Skin epidermis (tissue), 12 donors: ENCODE results near the gene RAPGEF5.

ENCODE experiments used
- H3K27ac ChIP-seq, 21 experiments: fragments of 200-600 bp; sonication (generic) in 11 of 21; one replicate each; pipeline ENCODE4 v1.5.0; 2020; ENCODE audit warnings: mild to moderate bottlenecking in 3 of 21, inconsistent platforms in 2 of 21, moderate library complexity in 2 of 21
- H3K4me3 ChIP-seq, 7 experiments: fragments of 200-600 bp; sonication (generic) in 2 of 7; one replicate each; pipeline ENCODE4 v1.5.0; 2020; ENCODE audit warnings: inconsistent platforms in 2 of 7, mild to moderate bottlenecking in 2 of 7, moderate library complexity in 1 of 7

RAPGEF5 gene

DNA sequence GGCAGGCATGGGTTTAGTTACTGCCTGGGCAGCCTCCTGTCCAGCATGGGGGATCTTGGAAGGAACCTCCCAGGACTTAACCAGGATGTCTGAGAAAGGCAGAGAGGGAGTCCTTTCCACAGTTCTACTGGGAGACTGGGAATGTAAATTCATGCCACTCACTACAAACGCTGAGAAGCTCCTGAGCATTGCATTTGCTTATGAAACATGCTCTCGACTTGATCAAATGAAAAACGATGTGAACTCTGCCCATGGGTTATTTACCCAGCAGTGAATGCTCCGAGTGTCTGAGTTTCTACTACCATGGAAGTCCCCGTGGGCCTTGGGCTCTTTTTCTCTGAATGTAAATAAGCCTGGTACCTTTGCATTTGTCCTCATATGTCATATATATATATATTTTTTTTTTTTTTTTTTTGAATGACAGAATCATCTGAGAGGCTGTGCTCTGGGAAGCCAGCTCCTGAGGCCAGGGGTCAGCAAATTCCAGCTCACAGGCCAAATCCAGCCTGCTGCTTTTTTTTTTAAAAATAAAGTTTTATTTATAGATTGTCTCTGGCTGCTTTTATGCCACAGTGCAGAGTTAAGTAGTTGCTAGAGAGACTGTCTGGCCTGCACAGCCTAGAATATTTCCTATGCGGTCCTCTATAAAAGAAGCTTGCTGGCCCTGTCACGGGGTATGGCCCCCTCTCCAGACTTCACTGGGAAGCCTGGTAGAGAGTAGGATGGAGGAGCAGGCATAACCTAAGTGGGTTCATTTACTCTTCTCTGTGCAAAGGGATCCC lies 21.4 kb upstream of the RAPGEF5 start:
- Histone ChIP-seq H3K27ac (no peak overlapping the region), H3K4me3 (no peak overlapping the region)

DNA sequence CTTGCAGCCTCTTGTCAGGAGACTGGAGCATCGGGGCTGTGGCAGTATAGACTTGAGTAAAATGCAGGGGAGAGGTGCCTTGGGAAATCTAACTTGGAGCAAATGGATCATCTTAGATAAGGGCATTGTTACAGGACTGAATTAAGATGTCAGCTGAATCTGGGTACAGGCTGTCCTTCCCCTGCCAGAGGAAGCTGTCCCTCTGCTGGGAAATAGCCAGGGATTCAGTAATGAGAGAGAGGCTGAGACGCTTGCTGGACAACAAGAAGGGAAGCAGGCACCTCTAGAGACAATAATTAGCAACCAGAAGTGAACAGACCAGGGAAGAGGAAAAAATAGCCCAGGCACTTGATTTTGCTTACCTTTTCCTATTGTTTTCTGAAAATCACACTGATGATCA lies 20.7 kb upstream of the RAPGEF5 start:
- no peak overlapping the region for H3K4me3 ChIP-seq
- H3K27ac ChIP-seq: no peak overlapping the region

DNA sequence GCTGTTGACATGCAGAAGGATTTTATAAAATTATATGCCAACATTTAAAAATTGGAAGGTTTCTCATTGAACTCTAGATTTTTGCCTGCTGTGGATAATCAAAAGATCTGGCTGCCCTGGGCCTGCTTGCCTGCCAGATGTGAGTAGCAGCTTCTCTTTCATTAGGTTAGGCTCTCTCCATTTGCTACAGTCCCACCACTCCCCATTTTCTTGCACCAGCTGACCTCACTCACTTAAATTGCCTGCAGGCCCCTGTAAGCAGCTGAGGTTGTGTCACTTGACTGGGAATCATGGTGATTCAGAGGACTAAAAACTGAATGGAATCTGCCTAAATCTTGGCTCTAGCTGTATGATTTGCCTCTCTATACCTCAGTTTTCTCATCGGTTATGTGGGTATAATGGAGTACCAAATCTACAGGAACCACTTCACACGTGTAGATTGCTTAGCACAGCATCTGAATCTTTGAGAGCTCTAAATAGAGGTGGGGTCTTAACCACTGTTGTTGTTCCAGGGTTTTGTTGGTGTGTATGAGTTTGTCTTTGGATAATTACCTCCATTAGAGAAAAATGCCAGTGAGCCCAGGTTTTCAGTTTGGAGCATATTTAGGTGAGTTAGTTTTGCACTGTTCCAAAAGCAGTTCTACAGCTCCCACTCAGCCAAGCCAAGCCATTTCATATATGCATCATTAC lies 18.6 kb upstream of the RAPGEF5 start:
- no peak overlapping the region for H3K27ac ChIP-seq

DNA sequence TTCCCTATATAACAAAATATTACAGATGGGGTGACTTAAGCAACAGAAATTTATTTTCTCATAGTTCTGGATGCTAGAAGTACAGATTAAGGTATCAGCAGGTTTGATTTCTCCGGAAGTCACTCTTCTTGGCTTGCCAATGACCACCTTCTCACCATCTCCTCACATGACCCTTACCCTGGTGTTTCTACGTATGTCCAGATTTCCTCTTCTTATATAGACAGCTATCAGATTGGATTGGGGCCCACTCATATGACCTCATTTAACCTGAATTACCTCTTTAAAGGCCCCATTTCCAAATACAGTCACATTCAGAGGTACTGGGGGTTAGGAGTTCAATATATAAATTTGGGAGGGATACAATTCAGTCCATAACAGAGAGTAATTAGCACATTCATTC lies 17.0 kb upstream of the RAPGEF5 start:
- H3K27ac ChIP-seq: no peak overlapping the region
- no peak overlapping the region for H3K4me3 ChIP-seq

More for the DNA sequence above, 18.6 kb upstream of the RAPGEF5 start:
- no peak overlapping the region for H3K4me3 ChIP-seq

DNA sequence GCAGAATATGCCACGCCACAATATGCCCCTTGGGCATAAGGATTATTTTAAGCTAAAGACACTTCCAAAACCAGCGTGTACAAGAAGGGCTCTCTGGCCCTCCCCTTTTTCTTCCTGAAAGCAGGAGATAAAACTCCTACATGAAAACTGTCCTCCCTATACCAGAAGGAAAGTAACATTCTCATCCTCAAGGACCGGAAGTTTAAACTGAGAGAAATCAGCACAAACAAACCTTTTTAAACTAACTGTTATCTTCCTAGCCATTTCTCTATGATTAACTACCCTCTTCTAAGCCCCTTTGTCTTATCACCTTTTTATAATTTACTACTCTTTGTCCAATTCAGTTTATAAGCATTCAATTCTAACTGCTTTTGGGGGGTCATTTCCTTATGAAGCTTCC lies 16.4 kb upstream of the RAPGEF5 start:
- H3K4me3 ChIP-seq: no peak overlapping the region
- no peak overlapping the region for H3K27ac ChIP-seq

DNA sequence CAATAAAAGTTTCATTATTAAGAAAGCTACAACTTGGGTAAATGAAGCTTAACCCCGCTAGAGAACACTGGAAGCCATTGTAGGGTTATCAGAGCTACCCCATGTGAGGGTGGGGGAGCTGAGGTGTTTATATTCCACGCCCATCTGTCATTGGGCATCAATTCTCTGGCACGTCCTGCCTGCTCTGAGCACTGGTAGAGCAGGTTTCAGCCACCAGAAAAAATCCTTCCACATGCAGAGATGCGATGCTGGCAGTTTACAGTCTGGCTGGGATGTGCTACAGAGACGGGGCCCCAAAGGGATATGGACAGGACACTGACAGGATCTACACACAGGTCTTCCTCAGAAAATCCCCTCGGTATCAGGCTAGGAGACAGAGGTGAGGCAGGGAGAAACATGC lies 15.9 kb upstream of the RAPGEF5 start:
- H3K27ac ChIP-seq: no peak overlapping the region

DNA sequence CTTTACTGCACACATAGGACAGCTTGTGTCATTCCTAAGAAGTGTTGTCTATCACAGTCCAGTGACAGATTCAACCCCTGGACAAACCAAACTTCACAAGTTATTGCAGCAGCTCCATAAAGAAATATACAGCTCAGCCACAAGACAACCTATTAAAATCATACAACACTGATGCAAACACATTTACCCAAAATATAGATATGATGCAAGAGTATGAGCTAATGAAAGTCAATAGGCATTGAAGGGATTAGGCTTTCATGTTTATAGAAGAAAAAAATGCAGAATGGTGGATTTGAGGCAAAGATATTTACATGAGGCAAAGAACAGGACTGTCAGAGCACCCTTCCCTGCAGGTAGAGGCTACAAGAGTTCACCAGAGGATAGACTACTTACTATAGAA lies 14.9 kb upstream of the RAPGEF5 start:
- Histone ChIP-seq H3K4me3 (no peak overlapping the region), H3K27ac (no peak overlapping the region)

More for the DNA sequence above, 15.9 kb upstream of the RAPGEF5 start:
- H3K4me3 ChIP-seq: no peak overlapping the region

DNA sequence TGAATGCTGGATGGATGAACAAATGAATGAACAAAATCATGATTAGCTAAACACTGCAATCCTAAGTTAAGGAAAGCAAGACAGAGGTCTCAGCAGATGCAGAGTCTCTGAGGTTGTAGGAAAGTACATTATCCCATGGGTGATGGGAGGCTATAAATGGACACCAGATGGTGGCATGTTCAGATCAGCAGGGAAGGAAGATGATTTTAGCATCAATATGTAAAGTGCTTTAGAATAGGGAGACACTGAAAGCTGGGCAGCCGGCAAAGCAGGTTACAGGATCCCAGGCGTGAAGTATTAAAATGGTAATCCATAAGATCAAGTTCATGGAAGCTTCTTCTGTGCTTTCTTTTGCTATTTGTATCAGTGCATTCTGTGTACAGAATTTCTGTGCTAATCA lies 7.9 kb upstream of the RAPGEF5 start:
- no peak overlapping the region for H3K27ac ChIP-seq

DNA sequence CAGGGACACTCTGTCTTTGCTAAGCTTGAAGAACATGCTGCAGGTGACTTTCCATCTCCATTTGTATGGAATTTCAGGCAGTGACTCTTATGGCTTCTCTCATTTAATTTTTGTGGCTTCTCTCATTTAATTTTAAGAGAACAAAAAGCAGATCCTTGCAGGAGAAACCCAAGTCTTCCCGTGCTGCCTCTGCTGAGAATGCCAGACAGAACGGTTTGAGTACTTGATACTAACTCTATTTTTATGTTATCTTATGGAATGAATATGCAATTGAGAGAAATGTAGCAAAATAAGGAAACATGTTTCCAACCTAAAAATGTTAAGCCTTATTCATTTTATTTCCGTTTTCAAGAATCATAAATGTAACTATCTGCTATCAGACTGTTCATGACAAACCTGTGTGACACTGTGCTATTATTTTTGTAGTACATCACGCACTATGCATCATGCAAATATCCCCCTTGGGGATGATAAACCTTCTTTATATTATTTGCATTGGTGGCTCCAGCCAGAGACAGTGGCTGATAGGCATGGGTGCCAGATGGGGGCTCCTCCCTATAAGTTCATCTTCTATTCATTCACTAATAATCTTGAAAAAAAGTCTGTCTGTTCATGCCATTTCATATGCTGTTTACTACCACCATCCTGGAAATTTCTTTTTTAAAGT lies 6.9 kb upstream of the RAPGEF5 start:
- Histone ChIP-seq H3K27ac (no peak overlapping the region), H3K4me3 (no peak overlapping the region)

More for the DNA sequence above, 7.9 kb upstream of the RAPGEF5 start:
- no peak overlapping the region for H3K4me3 ChIP-seq

DNA sequence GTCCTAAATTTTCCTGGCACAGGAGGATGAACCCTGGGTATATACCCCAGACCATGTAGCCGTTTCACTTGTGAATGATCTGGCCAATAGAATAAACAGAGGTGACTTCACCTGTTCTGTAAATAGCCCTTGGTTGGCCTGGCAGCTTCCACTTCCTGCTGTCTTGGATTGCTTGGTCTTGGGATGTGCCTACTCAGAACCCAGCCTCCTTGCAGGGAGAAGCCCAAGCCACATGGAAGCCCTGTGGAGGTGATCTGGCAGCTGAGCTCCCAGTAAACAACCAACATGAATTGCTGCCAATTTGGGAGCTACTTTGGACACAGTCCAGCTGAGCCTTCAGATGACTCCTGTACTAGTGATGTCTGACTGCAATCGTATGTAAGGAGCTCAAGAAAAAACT lies 4.8 kb upstream of the RAPGEF5 start:
- H3K27ac ChIP-seq: no peak overlapping the region
- no peak overlapping the region for H3K4me3 ChIP-seq

DNA sequence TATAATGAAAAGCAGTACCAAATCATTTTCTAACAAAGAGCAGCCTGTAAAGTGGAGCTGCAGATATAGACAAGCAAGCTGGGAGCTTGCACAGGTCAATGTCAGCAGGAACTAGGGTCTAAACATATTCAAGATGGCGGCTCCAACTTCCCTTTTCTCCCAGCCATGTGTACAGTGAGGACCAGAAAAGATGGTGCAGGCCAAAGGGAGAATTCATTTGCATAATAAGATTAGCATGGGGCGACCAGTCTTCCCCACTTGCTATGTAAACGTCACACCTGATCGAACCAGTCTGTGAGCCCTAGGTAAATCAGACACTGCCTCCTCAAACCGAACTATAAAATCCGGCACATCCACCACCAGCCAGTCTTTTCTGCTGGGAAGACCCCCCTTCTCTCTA lies 4.4 kb upstream of the RAPGEF5 start:
- Histone ChIP-seq H3K4me3 (no peak overlapping the region), H3K27ac (no peak overlapping the region)

DNA sequence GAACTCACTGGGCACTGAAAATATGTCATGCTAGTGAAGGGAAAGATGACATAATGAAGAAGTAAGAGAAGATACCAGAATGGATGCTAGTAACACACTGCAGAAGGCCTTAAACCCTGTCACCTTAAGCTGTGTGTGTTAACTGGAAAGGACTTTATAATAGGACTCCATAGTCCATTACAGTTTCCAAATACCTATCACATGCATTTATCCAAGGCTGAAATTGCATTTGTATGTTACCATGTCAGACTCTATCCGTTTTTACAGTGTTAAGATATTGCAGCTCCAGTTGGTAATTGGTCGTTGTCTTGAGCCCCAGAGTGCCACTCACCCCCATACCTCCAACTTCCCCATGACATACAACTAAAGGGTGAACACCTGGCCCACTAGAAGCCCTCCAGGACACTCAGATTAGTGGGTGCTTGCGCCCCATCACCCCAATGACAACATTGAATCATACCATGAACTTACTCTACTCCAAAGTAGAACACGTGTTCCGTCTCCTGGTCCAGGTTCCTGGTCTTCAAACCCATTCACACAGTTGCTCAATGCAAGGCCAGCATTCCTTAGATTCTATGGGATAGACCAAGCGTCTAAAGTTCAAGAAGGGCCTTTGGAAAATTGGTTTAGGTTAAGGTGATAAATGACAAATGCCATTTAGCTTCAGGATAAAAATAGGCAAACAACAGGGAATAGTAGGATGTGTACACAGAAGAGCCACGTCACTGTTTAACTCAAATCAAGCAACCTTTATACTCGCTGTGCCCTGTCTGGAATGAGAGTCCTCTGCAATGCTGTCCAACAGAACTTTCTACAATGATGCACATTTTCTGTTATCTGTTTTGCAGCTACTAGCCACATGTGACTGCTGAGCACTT lies 2.1 kb upstream of the RAPGEF5 start:
- H3K27ac ChIP-seq: no peak overlapping the region
- no peak overlapping the region for H3K4me3 ChIP-seq

DNA sequence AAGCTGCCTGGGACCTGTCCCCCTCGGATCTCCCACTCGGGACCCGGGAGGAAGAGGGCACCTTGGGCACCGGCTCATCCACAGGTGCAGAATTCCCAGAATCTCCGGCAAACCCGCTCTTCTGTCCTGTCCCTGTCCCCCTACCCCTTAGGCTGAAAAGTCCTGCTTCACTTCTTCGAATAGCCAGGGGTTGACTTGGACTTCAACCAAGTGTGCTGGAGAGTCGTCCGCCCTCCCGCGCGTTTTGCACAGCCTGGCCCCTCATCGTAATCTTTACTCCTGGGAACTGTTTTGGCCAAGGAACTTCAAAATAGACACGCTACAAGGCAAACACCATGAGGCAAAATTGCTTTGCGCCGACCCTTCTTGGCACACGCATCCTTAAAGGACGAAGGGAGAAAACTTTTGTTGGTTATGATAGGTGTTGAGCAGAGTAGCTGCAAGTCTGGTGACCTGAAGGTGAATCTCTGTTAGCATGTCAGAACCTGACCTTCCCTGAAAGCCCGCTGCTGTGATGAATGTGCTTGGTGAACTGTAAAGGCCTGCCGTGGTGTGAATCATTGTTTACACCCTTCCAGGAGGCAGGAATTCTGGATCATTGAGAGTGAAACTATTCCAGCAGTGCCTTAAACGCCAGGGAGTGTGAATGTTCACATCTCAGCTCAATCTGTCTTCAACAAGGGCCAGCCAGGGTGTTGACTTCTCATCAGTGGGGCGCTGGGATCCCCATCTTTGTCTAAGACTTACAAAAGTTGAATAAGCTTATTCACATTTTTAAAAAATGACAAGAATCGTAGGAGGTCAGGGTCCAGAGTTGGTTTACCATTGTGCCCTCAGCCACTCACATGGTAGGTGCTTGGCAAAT lies 589 bp upstream of the RAPGEF5 start:
- Histone ChIP-seq H3K4me3 (peak overlapping the region; percentile 23 to 62 (median 50)), H3K27ac (peak overlapping the region in 16 of 21 experiments; percentile 40 to 86 (median 68))

DNA sequence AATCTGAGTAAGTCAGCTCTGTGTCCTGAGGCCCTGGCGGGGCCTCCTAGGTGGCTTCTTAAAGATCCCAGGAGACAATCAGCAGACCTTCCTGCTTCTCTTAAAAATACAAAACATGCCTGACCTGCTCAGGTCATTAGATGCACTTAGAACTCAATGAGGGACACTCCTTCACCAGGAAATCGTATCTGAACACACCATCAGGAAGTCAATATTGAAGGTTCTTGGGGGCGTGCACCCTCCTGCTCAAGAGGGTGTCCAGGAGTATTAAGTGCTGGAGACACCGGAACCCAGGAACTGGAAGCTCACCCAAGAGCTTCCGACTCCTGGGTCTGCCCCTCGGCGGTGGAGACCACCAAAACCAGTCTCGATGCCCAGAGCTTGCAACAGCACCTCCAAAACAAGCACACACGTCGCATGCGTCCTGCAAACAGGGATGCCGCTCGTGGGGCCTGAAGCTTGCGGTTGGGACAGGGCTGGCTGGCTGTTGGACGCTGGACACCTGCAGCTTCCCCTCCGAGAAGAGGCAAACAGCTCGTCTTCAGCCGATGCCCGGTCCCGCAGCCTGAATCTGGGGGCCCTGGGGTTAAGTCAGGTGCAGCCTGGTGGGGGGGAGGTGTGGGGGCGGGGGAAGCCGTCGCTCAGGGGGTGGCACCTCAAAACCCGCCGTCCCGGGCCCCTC lies 803 bp downstream of the RAPGEF5 start:
- Histone ChIP-seq H3K4me3 (peak overlapping the region; percentile 23 to 62 (median 50)), H3K27ac (peak overlapping the region in 15 of 21 experiments; percentile 25 to 86 (median 66))

DNA sequence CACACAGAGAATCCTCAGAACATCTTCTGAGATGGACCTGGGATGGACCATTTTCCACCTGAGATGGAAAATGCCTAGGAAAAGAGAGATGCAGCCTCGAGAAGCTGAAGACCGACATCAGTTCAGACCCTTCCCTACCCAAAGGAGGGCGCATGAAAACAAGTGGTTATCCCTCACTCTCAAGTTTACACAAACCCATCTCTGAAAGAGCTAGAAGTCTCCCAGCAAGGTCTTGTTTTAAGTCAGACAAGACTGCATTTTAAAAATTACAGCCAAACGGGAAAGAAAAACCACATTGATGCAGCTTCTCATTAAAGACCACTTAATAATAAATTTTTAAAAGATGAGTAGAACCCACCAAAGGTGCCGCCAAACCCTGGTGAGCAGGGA lies 1.3 kb downstream of the RAPGEF5 start:
- H3K4me3 ChIP-seq: peak overlapping the region in 6 of 7 experiments; percentile 40 to 62 (median 50)
- H3K27ac ChIP-seq: no peak overlapping the region

DNA sequence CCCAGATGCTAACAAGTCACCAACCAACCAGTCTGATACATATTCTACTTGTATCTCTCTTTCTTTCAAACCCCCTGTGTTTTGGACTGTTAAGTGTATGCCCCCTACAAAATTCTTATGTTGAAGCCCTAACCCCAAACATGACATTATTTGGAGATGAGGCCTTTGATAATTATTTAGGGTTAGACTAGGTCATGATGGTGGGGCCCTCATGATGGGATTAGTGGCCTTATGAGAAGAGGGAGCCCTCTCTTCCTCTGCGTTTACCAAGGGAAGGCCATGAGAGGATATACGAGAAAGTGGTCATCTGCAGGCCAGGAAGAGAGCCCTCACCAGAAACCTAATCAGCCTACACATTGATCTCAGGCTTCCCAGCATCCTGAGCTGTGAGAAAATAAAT lies 2.5 kb downstream of the RAPGEF5 start:
- H3K27ac ChIP-seq: no peak overlapping the region
- no peak overlapping the region for H3K4me3 ChIP-seq

DNA sequence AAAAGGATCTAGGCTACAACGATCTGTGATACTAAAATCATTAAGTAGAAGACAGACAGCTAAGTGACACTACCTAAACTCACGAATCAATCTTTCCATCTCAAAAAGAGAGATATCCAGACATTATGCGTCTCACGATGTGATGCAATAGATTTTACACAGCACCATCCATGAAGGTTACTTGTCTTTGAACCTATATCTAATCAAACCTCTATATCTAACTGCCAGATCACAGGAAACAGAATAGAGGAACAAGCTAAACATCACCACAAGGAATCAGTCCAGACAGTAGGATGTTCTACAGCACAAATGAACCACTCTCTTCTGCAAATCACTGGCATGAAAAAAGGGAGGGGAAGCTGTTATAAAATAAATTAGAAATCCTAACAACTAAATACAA lies 4.1 kb downstream of the RAPGEF5 start:
- H3K4me3 ChIP-seq: no peak overlapping the region
- H3K27ac ChIP-seq: no peak overlapping the region

DNA sequence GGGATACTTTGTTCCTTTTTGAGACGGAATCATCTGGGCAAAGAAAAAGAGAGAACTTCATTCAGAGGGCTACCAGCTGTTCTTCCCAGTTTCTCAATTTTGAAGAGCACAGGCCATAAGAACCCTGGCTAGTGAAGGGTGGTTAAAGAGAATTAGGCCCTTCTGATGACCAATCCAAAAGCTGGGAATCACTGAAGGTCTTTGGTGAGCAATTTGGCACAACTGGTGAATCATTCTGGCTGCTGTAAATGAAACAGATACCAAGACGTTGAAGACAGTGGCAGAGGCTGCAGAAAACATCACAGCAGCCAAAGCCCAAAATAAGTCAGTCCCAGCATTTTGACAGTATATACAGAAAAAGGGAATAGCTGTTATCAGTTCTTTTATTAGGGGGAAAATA lies 5.1 kb downstream of the RAPGEF5 start:
- Histone ChIP-seq H3K27ac (no peak overlapping the region), H3K4me3 (no peak overlapping the region)
